Astrocyte (in vitro differentiated cells and primary cell): ENCODE data around the gene IGSF22. TPM values are rescaled to one million over a fixed set of nuclear protein-coding genes. Genes with fewer than 3 reads are reported as not detected.

ENCODE experiments used
- DNase-seq: peaks from one replicate; pipeline ENCODE4 v3.0.0-alpha.2; 2010; ENCODE audit warnings: low read depth
- FAIRE-seq: peaks from 2 replicates; lab custom pipeline; 2011; peaks lifted over from hg19 to GRCh38; lab: Jason Lieb, UNC
- H2AFZ ChIP-seq: 2 replicates; pipeline ENCODE4 v1.6.0; 2012; ENCODE audit warnings: low read depth, low read length, inconsistent platforms
- H3K27ac ChIP-seq: 2 replicates; pipeline ENCODE4 v1.5.1; 2011; ENCODE audit warnings: low read depth, low read length, inconsistent platforms
- H3K27me3 ChIP-seq: 2 replicates; pipeline ENCODE4 v1.6.0; 2011; ENCODE audit warnings: low read length, inconsistent platforms; ENCODE audit not compliant: insufficient read depth
- H3K36me3 ChIP-seq: 2 replicates; pipeline ENCODE4 v1.5.1; 2011; ENCODE audit warnings: low read length, inconsistent platforms; ENCODE audit not compliant: insufficient read depth
- H3K4me1 ChIP-seq: 2 replicates; pipeline ENCODE4 v1.5.1; 2011; ENCODE audit warnings: low read length, inconsistent platforms; ENCODE audit not compliant: insufficient read depth
- H3K4me2 ChIP-seq: 2 replicates; pipeline ENCODE4 v1.6.0; 2012; ENCODE audit warnings: low read length, inconsistent platforms
- H3K4me3 ChIP-seq: 2 replicates; pipeline ENCODE4 v1.5.1; 2011; ENCODE audit warnings: low read depth, mild to moderate bottlenecking, low read length, inconsistent platforms; ENCODE audit not compliant: insufficient read depth
- H3K79me2 ChIP-seq: 2 replicates; pipeline ENCODE4 v1.6.0; 2012; ENCODE audit warnings: mild to moderate bottlenecking, low read length, inconsistent platforms; ENCODE audit not compliant: insufficient read depth
- H3K9ac ChIP-seq: 2 replicates; pipeline ENCODE4 v1.6.0; 2012; ENCODE audit warnings: mild to moderate bottlenecking, low read length, inconsistent platforms
- H3K9me3 ChIP-seq: 2 replicates; pipeline ENCODE4 v1.5.1; 2012; ENCODE audit warnings: low read depth, mild to moderate bottlenecking, low read length, inconsistent platforms; ENCODE audit not compliant: insufficient read depth
- H4K20me1 ChIP-seq: 2 replicates; pipeline ENCODE4 v1.6.0; 2012; ENCODE audit warnings: low read length, inconsistent platforms; ENCODE audit not compliant: insufficient read depth
- H3K27ac Mint-ChIP-seq: one replicate; pipeline ENCODE4 v1.8.0; 2021; ENCODE audit warnings: mild to moderate bottlenecking, mixed read lengths; ENCODE audit not compliant: unreplicated experiment
- H3K27me3 Mint-ChIP-seq: one replicate; pipeline ENCODE4 v1.8.0; 2021; ENCODE audit warnings: low read depth, mixed read lengths; ENCODE audit not compliant: unreplicated experiment
- H3K36me3 Mint-ChIP-seq: one replicate; pipeline ENCODE4 v1.8.0; 2021; ENCODE audit warnings: low read depth, mixed read lengths; ENCODE audit not compliant: unreplicated experiment
- H3K4me1 Mint-ChIP-seq: one replicate; pipeline ENCODE4 v1.8.0; 2021; ENCODE audit warnings: low read depth, mixed read lengths; ENCODE audit not compliant: unreplicated experiment
- H3K4me3 Mint-ChIP-seq: one replicate; pipeline ENCODE4 v1.8.0; 2021; ENCODE audit warnings: mild to moderate bottlenecking, moderate library complexity, mixed read lengths; ENCODE audit not compliant: unreplicated experiment
- H3K9me3 Mint-ChIP-seq: one replicate; pipeline ENCODE4 v1.8.0; 2021; ENCODE audit warnings: mild to moderate bottlenecking, mixed read lengths; ENCODE audit not compliant: unreplicated experiment
- EZH2 ChIP-seq: IDR thresholded peaks from 2 replicates; pipeline ENCODE4 v1.6.1; 2012; ENCODE audit warnings: mild to moderate bottlenecking, low read length, inconsistent platforms; ENCODE audit not compliant: insufficient read depth
- total RNA-seq: library from RNA; stranded (reverse); gene quantifications from 2 replicates; pipeline ENCODE4 v1.2.1, GENCODE V29; 2021
- TF ChIP-seq, protein P1 (sequence below): IDR thresholded peaks from 2 replicates; pipeline ENCODE4 v1.5.1; 2011; ENCODE audit warnings: low read depth, mild to moderate bottlenecking, inconsistent platforms, low read length, moderate library complexity; ENCODE audit not compliant: insufficient read depth

Gene IGSF22
- total RNA-seq, 1 donor from 2014 or later = 0.05 TPM

DNA sequence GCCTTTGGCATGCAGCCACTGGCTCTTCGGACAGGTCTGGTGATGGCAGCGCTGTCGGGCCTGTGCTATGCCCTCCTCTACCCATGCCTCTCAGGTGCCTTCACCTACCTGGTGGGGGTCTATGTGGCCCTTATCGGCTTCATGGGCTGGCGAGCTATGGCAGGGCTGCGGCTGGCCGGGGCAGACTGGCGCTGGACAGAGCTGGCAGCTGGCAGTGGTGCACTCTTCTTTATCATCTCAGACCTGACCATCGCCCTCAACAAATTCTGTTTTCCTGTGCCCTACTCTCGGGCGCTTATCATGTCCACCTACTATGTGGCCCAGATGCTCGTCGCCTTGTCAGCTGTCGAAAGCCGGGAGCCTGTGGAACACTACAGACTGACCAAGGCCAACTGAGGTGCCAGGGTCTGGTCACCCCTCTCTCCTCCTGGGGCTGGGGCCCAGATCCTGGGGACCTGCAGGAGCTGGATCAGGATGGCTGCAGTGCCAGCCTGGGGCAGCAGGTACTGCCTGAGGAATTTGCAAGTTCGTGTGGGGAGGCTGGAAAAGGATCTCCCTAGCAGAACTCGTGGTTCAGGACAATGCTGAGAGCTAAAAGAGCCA is 24.3 kb downstream of the IGSF22 start:
- no peak for DNase-seq
- Histone ChIP-seq H3K4me1 (peaks cover 13% of the 10 kb centered on the region), H3K9ac (no peak overlapping the region), H3K9me3 (no peaks in the 10 kb centered on the region), H3K79me2 (no peaks in the 10 kb centered on the region), H3K36me3 (no peaks in the 10 kb centered on the region), H3K27me3 (peaks cover 13% of the 10 kb centered on the region), H3K4me3 (no peak overlapping the region), H4K20me1 (no peaks in the 10 kb centered on the region), H2AFZ (no peak overlapping the region), H3K27ac (no peak overlapping the region), H3K4me2 (no peak overlapping the region)
- Mint-ChIP-seq H3K36me3 (peaks cover 9% of the 10 kb centered on the region), H3K9me3 (no peaks in the 10 kb centered on the region), H3K27me3 (peaks cover 25% of the 10 kb centered on the region), H3K4me3 (no peak overlapping the region), H3K27ac (no peak overlapping the region), H3K4me1 (peaks cover 33% of the 10 kb centered on the region)
- no peak for TF ChIP-seq EZH2
- TF ChIP-seq, protein P1, sequence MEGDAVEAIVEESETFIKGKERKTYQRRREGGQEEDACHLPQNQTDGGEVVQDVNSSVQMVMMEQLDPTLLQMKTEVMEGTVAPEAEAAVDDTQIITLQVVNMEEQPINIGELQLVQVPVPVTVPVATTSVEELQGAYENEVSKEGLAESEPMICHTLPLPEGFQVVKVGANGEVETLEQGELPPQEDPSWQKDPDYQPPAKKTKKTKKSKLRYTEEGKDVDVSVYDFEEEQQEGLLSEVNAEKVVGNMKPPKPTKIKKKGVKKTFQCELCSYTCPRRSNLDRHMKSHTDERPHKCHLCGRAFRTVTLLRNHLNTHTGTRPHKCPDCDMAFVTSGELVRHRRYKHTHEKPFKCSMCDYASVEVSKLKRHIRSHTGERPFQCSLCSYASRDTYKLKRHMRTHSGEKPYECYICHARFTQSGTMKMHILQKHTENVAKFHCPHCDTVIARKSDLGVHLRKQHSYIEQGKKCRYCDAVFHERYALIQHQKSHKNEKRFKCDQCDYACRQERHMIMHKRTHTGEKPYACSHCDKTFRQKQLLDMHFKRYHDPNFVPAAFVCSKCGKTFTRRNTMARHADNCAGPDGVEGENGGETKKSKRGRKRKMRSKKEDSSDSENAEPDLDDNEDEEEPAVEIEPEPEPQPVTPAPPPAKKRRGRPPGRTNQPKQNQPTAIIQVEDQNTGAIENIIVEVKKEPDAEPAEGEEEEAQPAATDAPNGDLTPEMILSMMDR = no peak
- FAIRE-seq = no peak

DNA sequence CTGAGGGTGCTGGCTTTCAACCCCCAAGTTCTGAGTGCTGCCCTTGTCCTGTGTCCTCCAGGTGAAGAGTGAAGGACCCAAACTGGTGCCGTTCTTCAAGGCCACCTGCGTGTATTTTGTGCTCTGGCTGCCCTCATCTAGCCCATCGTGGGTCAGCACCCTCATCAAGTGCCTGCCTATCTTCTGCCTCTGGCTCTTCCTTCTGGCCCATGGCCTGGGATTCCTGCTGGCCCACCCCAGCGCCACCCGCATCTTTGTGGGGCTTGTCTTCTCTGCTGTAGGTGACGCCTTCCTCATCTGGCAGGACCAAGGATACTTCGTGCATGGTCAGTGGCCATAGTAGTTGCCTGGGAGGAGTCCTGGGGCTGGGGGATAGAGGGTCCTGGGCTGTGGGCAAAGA is 25.1 kb downstream of the IGSF22 start:
- Histone ChIP-seq H3K36me3 (no peaks in the 10 kb centered on the region), H2AFZ (no peak overlapping the region), H3K27me3 (peaks cover 8% of the 10 kb centered on the region), H3K4me3 (no peak overlapping the region), H4K20me1 (no peaks in the 10 kb centered on the region), H3K4me2 (no peak overlapping the region), H3K9ac (no peak overlapping the region), H3K4me1 (peaks cover 11% of the 10 kb centered on the region), H3K27ac (no peak overlapping the region), H3K9me3 (no peaks in the 10 kb centered on the region), H3K79me2 (no peaks in the 10 kb centered on the region)
- DNase-seq (no peak), FAIRE-seq (no peak)
- Mint-ChIP-seq H3K4me3 (no peak overlapping the region), H3K4me1 (peaks cover 38% of the 10 kb centered on the region), H3K27me3 (peaks cover 20% of the 10 kb centered on the region), H3K9me3 (no peaks in the 10 kb centered on the region), H3K27ac (peak overlapping the region; percentile 66), H3K36me3 (peaks cover 9% of the 10 kb centered on the region)
- TF ChIP-seq, protein P1 = no peak
- no peak for TF ChIP-seq EZH2

- Histone ChIP-seq H3K4me1 (peaks cover 8% of the 10 kb centered on the region), H3K27me3 (peaks cover 4% of the 10 kb centered on the region), H2AFZ (no peak overlapping the region), H4K20me1 (no peaks in the 10 kb centered on the region), H3K36me3 (no peaks in the 10 kb centered on the region), H3K4me2 (no peak overlapping the region), H3K9ac (no peak overlapping the region), H3K9me3 (no peaks in the 10 kb centered on the region), H3K27ac (no peak overlapping the region), H3K79me2 (no peaks in the 10 kb centered on the region), H3K4me3 (no peak overlapping the region)
- no peak for TF ChIP-seq EZH2
- FAIRE-seq (no peak), DNase-seq (no peak)
- Mint-ChIP-seq H3K9me3 (no peaks in the 10 kb centered on the region), H3K4me3 (peak overlapping the region; percentile 76), H3K4me1 (peaks cover 38% of the 10 kb centered on the region), H3K27me3 (peaks cover 21% of the 10 kb centered on the region), H3K27ac (no peak overlapping the region), H3K36me3 (peaks cover 9% of the 10 kb centered on the region)
Observed at GRCh38 chr11:18700375-18700774, 25.6 kb downstream of the IGSF22 start.
